Transverse colon (tissue), 4 donors: Measurements from ENCODE around the gene OTOF. TPM values are rescaled to one million over a fixed set of nuclear protein-coding genes. Genes with fewer than 3 reads are reported as not detected.

Source experiments
- DNase-seq: peaks from one replicate; pipeline ENCODE4 v3.0.0-alpha.2; 2019
- H3K27ac ChIP-seq, 4 donors: fragments of 200-600 bp; sonication (generic); 2 replicates each; pipeline ENCODE4 v1.5.1; 2016 to 2018; ENCODE audit warnings: inconsistent platforms in 4 of 4
- H3K27me3 ChIP-seq: fragments of 200-600 bp; sonication (generic); 2 replicates; pipeline ENCODE4 v1.5.1; 2017; ENCODE audit warnings: inconsistent platforms
- H3K36me3 ChIP-seq, 4 donors: fragments of 200-600 bp; sonication (generic); 2 replicates each; pipeline ENCODE4 v1.5.1; 2017 to 2019; ENCODE audit warnings: inconsistent platforms in 4 of 4
- H3K4me1 ChIP-seq, 4 donors: fragments of 200-600 bp; sonication (generic); 2 replicates each; pipeline ENCODE4 v1.5.1; 2017 to 2020; ENCODE audit warnings: inconsistent platforms in 4 of 4
- H3K4me3 ChIP-seq, 4 donors: fragments of 200-600 bp; sonication (generic); 1 replicate in 1 of 4; 2 replicates in 3 of 4; pipeline versions ENCODE4 v1.5.1 to v1.6.1; 2017 to 2019; ENCODE audit warnings: inconsistent platforms in 4 of 4
- H3K9me3 ChIP-seq, 2 donors: fragments of 200-600 bp; sonication (generic); 2 replicates each; pipeline ENCODE4 v1.5.1; 2017 to 2019; ENCODE audit warnings: inconsistent platforms in 2 of 2
- CTCF ChIP-seq, 5 experiments: fragments of 200-600 bp in 3 of 5; fragments of 450-650 bp in 2 of 5; sonication (generic) in 3 of 5; IDR thresholded peaks; 1 replicate in 2 of 5; 2 replicates in 3 of 5; pipeline ENCODE4 v1.5.1; 2016 to 2017; ENCODE audit warnings: antibody characterized with exemption in 5 of 5, inconsistent platforms in 3 of 5, mild to moderate bottlenecking in 2 of 5, moderate library complexity in 1 of 5
- EP300 ChIP-seq: sonication (generic); formaldehyde crosslinking; IDR thresholded peaks from one replicate; pipeline ENCODE4 v1.6.1; 2017; ENCODE audit warnings: antibody characterized with exemption, low read depth
- POLR2A ChIP-seq: fragments of 450-650 bp; IDR thresholded peaks from one replicate; pipeline ENCODE4 v1.6.1; 2016; ENCODE audit warnings: antibody characterized with exemption, mild to moderate bottlenecking, moderate library complexity
- POLR2AphosphoS5 ChIP-seq, 3 donors: sonication (generic); formaldehyde crosslinking; IDR thresholded peaks; one replicate each; pipeline ENCODE4 v1.6.1; 2016; ENCODE audit warnings: antibody characterized with exemption in 3 of 3
- WGBS, 2 donors: methylation state at CpG; one replicate each; pipeline ENCODE4 v1.1.5; 2018; ENCODE audit warnings: low coverage in 1 of 2; 5-methylcytosine and 5-hydroxymethylcytosine counted together
- in situ Hi-C, 4 donors: fragments of 200-750 bp; cut with MboI; loops; one replicate each; pipeline versions ENCODE4 v1.15.0 to v1.15.1; 2017; ENCODE audit warnings: low sequenced_read_pairs in 3 of 4, low pct_ligation_motif_present in 1 of 4, low pct_unique_long_range_greater_than_20kb in 1 of 4
- intact Hi-C: fragments of 100-400 bp; cut with DNase I; formaldehyde crosslinking; loops from one replicate; pipeline ENCODE4 v1.15.1; 2023; ENCODE audit warnings: low total_unique reads
- total RNA-seq, 4 donors: library from RNA; depleted of rRNA; stranded (reverse); fragments of >200 nt; gene quantifications; one replicate each; pipeline ENCODE4 v1.1.0, GENCODE V29; 2016

Gene OTOF
- total RNA-seq, 4 donors from 2014 or later, result 0.37 TPM; not detected in 3

- H3K36me3 ChIP-seq, result no peaks in the 10 kb centered on the region
- H3K4me1 ChIP-seq, result no peaks in the 10 kb centered on the region
- no peak overlapping the region for H3K4me3 ChIP-seq
- in situ Hi-C loops (no loop called here), intact Hi-C loops (no loop called here)
- DNase-seq, result no peak
- TF ChIP-seq POLR2A (no peak), POLR2AphosphoS5 (IDR thresholded peaks at IDR 0.05) (no peak), EP300 (no peak), CTCF (IDR thresholded peaks at IDR 0.05) (no peak)
- no peaks in the 10 kb centered on the region for H3K9me3 ChIP-seq
- H3K27ac ChIP-seq, result no peak overlapping the region
- 78% methylated on average over 11 of the region's 11 CpGs; no CpG with 5 or more reads in 1 of the 2 donors for whole genome bisulfite sequencing, 2 donors
- no peaks in the 10 kb centered on the region for H3K27me3 ChIP-seq
Observed at GRCh38 chr2:26455037-26455669, 22.8 kb downstream of the OTOF start.

GRCh38 chr2:26454561-26455001, 23.3 kb downstream of the OTOF start:
- no peak for TF ChIP-seq CTCF (IDR thresholded peaks at IDR 0.05)
- TF ChIP-seq POLR2AphosphoS5 (IDR thresholded peaks at IDR 0.05), result no peak
- no peak for TF ChIP-seq EP300
- TF ChIP-seq POLR2A, result no peak
- Histone ChIP-seq H3K27me3 (no peaks in the 10 kb centered on the region), H3K9me3 (no peaks in the 10 kb centered on the region), H3K36me3 (no peaks in the 10 kb centered on the region), H3K4me1 (no peaks in the 10 kb centered on the region), H3K27ac (no peak overlapping the region), H3K4me3 (no peak overlapping the region)
- 92% methylated on average over 10 of the region's 10 CpGs; no CpG with 5 or more reads in 1 of the 2 donors for WGBS, 2 donors
- in situ Hi-C loops (no loop called here), intact Hi-C loops (no loop called here)
- no peak for DNase-seq

- H3K36me3 ChIP-seq, result no peaks in the 10 kb centered on the region
- no peak for TF ChIP-seq POLR2A
- no peak for TF ChIP-seq EP300
- TF ChIP-seq POLR2AphosphoS5 (IDR thresholded peaks at IDR 0.05), result no peak
- no peak for TF ChIP-seq CTCF (IDR thresholded peaks at IDR 0.05)
- intact Hi-C loops, result no loop called here
- in situ Hi-C loops, result no loop called here
- DNase-seq, result no peak
- WGBS, 2 donors, result 84 to 94% methylated on average over 7 to 11 of the region's 11 CpGs
- no peak overlapping the region for H3K27ac ChIP-seq
- no peaks in the 10 kb centered on the region for H3K27me3 ChIP-seq
- H3K4me1 ChIP-seq, result no peaks in the 10 kb centered on the region
- no peaks in the 10 kb centered on the region for H3K9me3 ChIP-seq
- no peak overlapping the region for H3K4me3 ChIP-seq
Observed at GRCh38 chr2:26453421-26454329, 24.2 kb downstream of the OTOF start.

- H3K9me3 ChIP-seq, result no peaks in the 10 kb centered on the region
- in situ Hi-C loops (no loop called here), intact Hi-C loops (no loop called here)
- no peak overlapping the region for H3K4me3 ChIP-seq
- DNase-seq, result no peak
- no peak overlapping the region for H3K27ac ChIP-seq
- no peak for TF ChIP-seq CTCF (IDR thresholded peaks at IDR 0.05)
- no peaks in the 10 kb centered on the region for H3K36me3 ChIP-seq
- no peaks in the 10 kb centered on the region for H3K27me3 ChIP-seq
- 95 to 100% methylated on average over 1 of the region's 1 CpG for whole genome bisulfite sequencing, 2 donors
- H3K4me1 ChIP-seq, result no peaks in the 10 kb centered on the region
Observed at GRCh38 chr2:26451700-26452099, 26.2 kb downstream of the OTOF start.
